AG08395 (cell line): ENCODE results near the gene LTBP1.
A peak's percentile ranks its signal among the peaks of the same experiment; 100 is the strongest.
"Not testable (repeated sequence)": the region's sequence is repeated elsewhere in the genome, so short reads cannot be mapped to it uniquely, and the experiment has no call there.

Source experiments
- DNase-seq: peaks from one replicate; pipeline ENCODE4 v3.0.0; 2012; ENCODE audit warnings: mixed read lengths, low spot score

Gene LTBP1

GRCh38 chr2:33225350-33225749 lies 278.6 kb downstream of the LTBP1 start:
- no peak for DNase-seq

GRCh38 chr2:33226546-33226945 lies 279.8 kb downstream of the LTBP1 start:
- no peak for DNase-seq

- DNase-seq: no peak
These were observed 282.9 kb downstream of the LTBP1 start for GRCh38 chr2:33229646-33230045.

GRCh38 chr2:33230195-33230594 lies 283.4 kb downstream of the LTBP1 start:
- DNase-seq: no peak

GRCh38 chr2:33230842-33231241 lies 284.1 kb downstream of the LTBP1 start:
- no peak for DNase-seq

GRCh38 chr2:33235559-33235958 lies 288.8 kb downstream of the LTBP1 start:
- DNase-seq: not testable (repeated sequence)

GRCh38 chr2:33236482-33237385 lies 290.0 kb downstream of the LTBP1 start:
- DNase-seq: peak; percentile 38

GRCh38 chr2:33238111-33238510 lies 291.4 kb downstream of the LTBP1 start:
- DNase-seq: no peak

- no peak for DNase-seq
These were observed 293.4 kb downstream of the LTBP1 start for GRCh38 chr2:33240178-33240577.

- no peak for DNase-seq
These were observed 294.3 kb downstream of the LTBP1 start for GRCh38 chr2:33241072-33241471.

- no peak for DNase-seq
These were observed 294.8 kb downstream of the LTBP1 start for GRCh38 chr2:33241581-33241980.

GRCh38 chr2:33242845-33243244 lies 296.1 kb downstream of the LTBP1 start:
- peak; percentile 52 for DNase-seq

- no peak for DNase-seq
These were observed 299.7 kb downstream of the LTBP1 start for GRCh38 chr2:33246432-33246831.

- no peak for DNase-seq
These were observed 300.6 kb downstream of the LTBP1 start for GRCh38 chr2:33247365-33247764.

GRCh38 chr2:33250417-33251029 lies 303.8 kb downstream of the LTBP1 start:
- DNase-seq: no peak

GRCh38 chr2:33256162-33256755 lies 309.5 kb downstream of the LTBP1 start:
- DNase-seq: no peak

GRCh38 chr2:33258387-33258786 lies 311.6 kb downstream of the LTBP1 start:
- no peak for DNase-seq

- no peak for DNase-seq
These were observed 315.3 kb downstream of the LTBP1 start for GRCh38 chr2:33262097-33262496.

- no peak for DNase-seq
These were observed 318.0 kb downstream of the LTBP1 start for GRCh38 chr2:33264766-33265165.

GRCh38 chr2:33265584-33266338 lies 319.0 kb downstream of the LTBP1 start:
- DNase-seq: no peak

GRCh38 chr2:33266467-33266866 lies 319.7 kb downstream of the LTBP1 start:
- DNase-seq: no peak

GRCh38 chr2:33267043-33267442 lies 320.3 kb downstream of the LTBP1 start:
- DNase-seq: no peak
